M059J (cell line): ENCODE measurements around the gene PROSER2. TPM values are rescaled to one million over a fixed set of nuclear protein-coding genes. Genes with fewer than 3 reads are reported as not detected.

Experiments used
- DNase-seq: peaks from one replicate; pipeline ENCODE4 v3.0.0-alpha.2; 2012; ENCODE audit warnings: low read depth
- total RNA-seq: library from RNA; depleted of rRNA; stranded (reverse); fragments of >200 nt; shearing (Covaris generic); gene quantifications from 2 replicates; pipeline ENCODE4 v1.2.3, GENCODE V29; 2014

Gene PROSER2
- total RNA-seq, 1 experiment from 2014 or later, result 4.7 TPM

GRCh38 chr10:11799736-11800080, 23.4 kb upstream of the PROSER2 start:
- no peak for DNase-seq

- no peak for DNase-seq
Observed at GRCh38 chr10:11804336-11804735, 18.8 kb upstream of the PROSER2 start.

- no peak for DNase-seq
Observed at GRCh38 chr10:11805792-11806191, 17.4 kb upstream of the PROSER2 start.

- DNase-seq, result no peak
Observed at GRCh38 chr10:11806706-11807105, 16.4 kb upstream of the PROSER2 start.

- DNase-seq, result no peak
Observed at GRCh38 chr10:11808808-11809207, 14.3 kb upstream of the PROSER2 start.

GRCh38 chr10:11810313-11810766, 12.8 kb upstream of the PROSER2 start:
- no peak for DNase-seq

- DNase-seq, result no peak
Observed at GRCh38 chr10:11810973-11811372, 12.2 kb upstream of the PROSER2 start.

GRCh38 chr10:11813177-11813576, 10.0 kb upstream of the PROSER2 start:
- no peak for DNase-seq

- no peak for DNase-seq
Observed at GRCh38 chr10:11813855-11814567, 9.1 kb upstream of the PROSER2 start.

GRCh38 chr10:11819027-11819426, 4.1 kb upstream of the PROSER2 start:
- no peak for DNase-seq

- DNase-seq, result no peak
Observed at GRCh38 chr10:11822026-11822756, 965 bp upstream of the PROSER2 start.

GRCh38 chr10:11822809-11823121, 391 bp upstream of the PROSER2 start:
- no peak for DNase-seq

- peak; percentile 12 for DNase-seq
Observed at GRCh38 chr10:11823989-11824346, 812 bp downstream of the PROSER2 start.

- no peak for DNase-seq
Observed at GRCh38 chr10:11824376-11824775, 1.2 kb downstream of the PROSER2 start.

GRCh38 chr10:11824825-11825224, 1.7 kb downstream of the PROSER2 start:
- DNase-seq, result no peak

GRCh38 chr10:11825796-11826414, 2.7 kb downstream of the PROSER2 start:
- DNase-seq, result no peak

- DNase-seq, result no peak
Observed at GRCh38 chr10:11827006-11827405, 3.9 kb downstream of the PROSER2 start.

GRCh38 chr10:11827414-11827813, 4.3 kb downstream of the PROSER2 start:
- no peak for DNase-seq

GRCh38 chr10:11828682-11829284, 5.6 kb downstream of the PROSER2 start:
- DNase-seq, result no peak

- no peak for DNase-seq
Observed at GRCh38 chr10:11830836-11831519, 7.8 kb downstream of the PROSER2 start.

GRCh38 chr10:11831520-11831951, 8.4 kb downstream of the PROSER2 start:
- DNase-seq, result no peak

- no peak for DNase-seq
Observed at GRCh38 chr10:11832042-11832441, 8.9 kb downstream of the PROSER2 start.
